NCI-H1694 treated with DMSO at 0.1 percent for 48 hours (cell line): Measurements from ENCODE around the gene MRS2.
"Not testable (repeated sequence)": the region's sequence is repeated elsewhere in the genome, so short reads cannot be mapped to it uniquely, and the experiment has no call there.

Source experiments
- DNase-seq: peaks from one replicate; lab custom pipeline; 2025; lab: John Stamatoyannopoulos, UW

MRS2 gene

GRCh38 chr6:24391208-24391607 lies 11.5 kb upstream of the MRS2 start:
- no peak for DNase-seq

DNA sequence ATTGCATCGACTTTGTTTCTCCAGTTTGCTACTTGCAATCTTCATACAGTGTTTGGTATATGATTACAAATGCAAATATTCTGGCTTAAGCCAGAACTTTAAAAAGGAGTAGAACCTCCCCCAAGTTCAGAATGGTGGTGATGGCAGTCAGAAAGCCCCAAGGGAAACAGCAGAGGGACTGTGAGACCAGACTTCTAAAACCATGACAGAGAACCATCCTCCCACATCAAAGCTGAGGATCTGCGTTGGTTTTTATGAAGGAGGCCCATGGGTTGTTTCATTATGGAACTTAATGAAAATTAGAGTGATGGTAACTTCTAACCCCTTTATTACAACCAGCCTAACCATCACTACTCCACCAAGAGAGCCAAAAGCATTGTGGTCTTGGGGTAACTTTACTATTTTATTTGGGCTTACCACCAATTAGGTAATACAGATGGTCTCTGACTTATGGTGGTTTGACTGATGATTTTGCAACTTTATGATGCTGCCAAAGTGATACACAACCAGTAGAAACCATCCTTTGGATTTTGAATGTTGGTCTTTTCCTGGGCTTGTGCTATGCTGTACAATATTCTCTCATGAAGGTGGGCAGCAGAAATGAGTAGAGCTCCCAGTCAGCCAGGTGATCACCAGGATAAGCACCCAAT lies 10.9 kb upstream of the MRS2 start:
- no peak for DNase-seq

DNA sequence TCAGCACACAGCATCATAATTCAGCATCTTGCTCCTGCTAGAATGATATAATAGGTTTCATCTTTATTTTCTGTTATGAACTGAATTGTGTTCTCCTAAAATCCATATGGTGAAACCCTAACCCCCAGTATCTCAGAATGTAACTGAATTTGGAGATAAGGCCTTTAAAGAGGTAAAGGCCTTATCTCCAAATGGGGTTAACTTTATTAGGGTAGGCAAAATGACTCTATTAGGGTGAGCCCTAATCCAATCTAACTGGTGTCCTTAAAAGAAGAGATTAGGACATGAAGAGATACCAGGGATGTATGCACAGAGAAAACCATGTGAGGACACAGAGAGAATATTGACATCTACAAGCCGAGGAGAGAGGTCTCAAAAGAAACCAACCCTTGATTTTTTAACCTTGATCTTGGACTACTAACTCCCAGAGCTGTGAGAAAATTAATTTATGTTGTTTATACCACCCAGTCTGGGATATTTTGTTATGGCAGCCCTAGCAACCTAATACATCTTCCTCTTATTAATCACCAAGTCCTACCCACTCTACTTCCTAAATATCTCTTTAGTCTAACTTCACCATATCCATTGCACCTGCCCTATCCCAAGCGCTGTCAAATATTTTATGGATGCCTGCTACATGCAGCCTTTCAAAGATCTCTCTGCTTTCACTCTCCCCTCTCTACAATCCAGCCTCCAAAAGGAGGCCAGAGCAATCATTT lies 8.5 kb upstream of the MRS2 start:
- DNase-seq = no peak

GRCh38 chr6:24394780-24395437 lies 7.8 kb upstream of the MRS2 start:
- no peak for DNase-seq

DNA sequence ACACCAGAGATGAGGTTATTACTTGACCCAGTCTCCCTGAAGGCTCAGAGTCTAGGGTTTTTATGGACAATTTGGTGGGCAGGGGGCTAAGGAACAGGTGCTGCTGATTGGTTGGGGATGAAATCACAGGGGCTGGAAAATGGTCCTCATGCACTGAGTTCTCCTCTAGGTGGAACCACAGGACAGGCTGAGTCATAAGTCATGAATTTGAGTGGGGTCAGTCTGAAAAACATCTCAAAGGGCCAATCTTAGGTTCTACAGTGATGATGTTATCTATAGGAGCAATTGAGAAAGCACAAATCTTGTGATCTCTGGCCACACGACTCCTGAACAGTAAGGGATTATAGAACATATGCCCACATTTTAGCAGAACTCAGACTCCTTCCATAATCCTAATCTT lies 5.9 kb upstream of the MRS2 start:
- no peak for DNase-seq

GRCh38 chr6:24397631-24398030 lies 5.1 kb upstream of the MRS2 start:
- no peak for DNase-seq

- not testable (repeated sequence) for DNase-seq
These were observed 2.4 kb upstream of the MRS2 start for GRCh38 chr6:24400045-24401039.

- no peak for DNase-seq
These were observed 1.3 kb upstream of the MRS2 start for GRCh38 chr6:24401458-24401857.

DNA sequence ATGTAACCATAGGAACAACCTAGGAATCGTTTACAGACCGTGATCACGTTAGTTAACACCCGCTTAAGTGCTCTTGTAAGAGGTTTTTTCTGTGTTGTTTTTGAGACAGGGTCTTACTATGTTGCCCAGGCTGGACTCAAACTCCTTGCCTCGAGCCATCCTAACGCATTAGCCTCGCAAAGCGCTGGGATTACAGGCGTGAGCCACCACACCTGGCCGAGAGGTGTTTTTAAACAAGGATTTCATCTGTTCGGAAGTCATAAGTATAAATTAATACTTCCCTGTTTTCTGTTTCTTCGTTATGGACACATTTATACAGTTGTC lies 727 bp downstream of the MRS2 start:
- no peak for DNase-seq

GRCh38 chr6:24405262-24405661 lies 2.5 kb downstream of the MRS2 start:
- DNase-seq = no peak

GRCh38 chr6:24408719-24409410 lies 6.1 kb downstream of the MRS2 start:
- DNase-seq = no peak

- DNase-seq = no peak
These were observed 7.9 kb downstream of the MRS2 start for GRCh38 chr6:24410622-24411021.

DNA sequence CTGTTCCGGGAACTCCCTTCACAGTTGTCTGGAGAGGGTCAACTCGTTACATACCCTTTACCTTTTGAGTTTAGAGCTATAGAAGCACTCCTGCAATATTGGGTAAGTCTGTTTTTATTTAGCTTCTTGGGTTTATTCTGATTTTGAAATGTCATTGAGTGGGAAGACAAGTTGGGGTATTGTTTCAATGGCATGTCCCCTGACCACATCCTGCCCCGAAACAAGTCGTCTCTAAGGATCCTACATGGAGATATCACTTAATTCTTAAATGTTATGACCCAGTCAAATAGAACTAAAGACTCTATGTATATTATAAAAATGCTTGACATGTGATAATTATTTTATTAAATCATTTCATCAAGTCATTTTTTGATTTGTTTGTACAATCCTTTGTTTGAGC lies 9.6 kb downstream of the MRS2 start:
- DNase-seq = no peak

DNA sequence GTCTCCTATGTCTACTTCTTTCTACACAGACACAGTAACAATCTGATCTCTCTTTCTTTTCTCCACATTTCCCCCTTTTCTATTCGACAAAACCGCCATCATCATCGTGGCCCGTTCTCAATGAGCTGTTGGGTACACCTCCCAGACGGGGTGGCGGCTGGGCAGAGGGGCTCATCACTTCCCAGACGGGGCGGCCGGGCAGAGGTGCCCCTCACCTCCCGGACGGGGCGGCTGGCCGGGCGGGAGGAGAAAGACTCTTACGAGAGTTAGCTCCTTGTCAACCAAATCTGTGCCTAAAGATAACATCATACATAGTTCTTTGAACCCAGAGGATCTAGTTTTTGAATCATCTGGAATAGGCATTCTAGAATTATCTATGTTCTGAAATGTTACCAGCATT lies 11.8 kb downstream of the MRS2 start:
- not testable (repeated sequence) for DNase-seq

GRCh38 chr6:24415753-24416152 lies 13.0 kb downstream of the MRS2 start:
- no peak for DNase-seq

GRCh38 chr6:24419526-24419925 lies 16.8 kb downstream of the MRS2 start:
- no peak for DNase-seq

DNA sequence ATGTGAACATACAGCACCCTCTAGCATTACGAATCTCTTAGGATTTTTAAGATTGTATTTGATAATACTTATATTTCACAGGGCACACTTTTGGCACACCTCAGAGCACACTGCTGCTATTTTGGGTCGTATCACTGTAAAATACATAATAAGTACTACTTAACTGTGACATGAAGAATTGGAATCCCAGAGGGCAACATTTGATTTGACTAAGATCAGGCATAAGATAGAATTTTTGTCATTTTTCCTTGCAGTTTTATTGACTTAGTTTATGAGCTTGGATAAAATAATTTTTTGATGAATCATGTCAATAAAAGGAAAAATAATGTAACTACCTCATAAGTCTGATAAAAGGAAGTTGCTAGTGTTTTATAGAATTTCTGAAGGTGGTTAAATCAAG lies 22.4 kb downstream of the MRS2 start:
- no peak for DNase-seq

DNA sequence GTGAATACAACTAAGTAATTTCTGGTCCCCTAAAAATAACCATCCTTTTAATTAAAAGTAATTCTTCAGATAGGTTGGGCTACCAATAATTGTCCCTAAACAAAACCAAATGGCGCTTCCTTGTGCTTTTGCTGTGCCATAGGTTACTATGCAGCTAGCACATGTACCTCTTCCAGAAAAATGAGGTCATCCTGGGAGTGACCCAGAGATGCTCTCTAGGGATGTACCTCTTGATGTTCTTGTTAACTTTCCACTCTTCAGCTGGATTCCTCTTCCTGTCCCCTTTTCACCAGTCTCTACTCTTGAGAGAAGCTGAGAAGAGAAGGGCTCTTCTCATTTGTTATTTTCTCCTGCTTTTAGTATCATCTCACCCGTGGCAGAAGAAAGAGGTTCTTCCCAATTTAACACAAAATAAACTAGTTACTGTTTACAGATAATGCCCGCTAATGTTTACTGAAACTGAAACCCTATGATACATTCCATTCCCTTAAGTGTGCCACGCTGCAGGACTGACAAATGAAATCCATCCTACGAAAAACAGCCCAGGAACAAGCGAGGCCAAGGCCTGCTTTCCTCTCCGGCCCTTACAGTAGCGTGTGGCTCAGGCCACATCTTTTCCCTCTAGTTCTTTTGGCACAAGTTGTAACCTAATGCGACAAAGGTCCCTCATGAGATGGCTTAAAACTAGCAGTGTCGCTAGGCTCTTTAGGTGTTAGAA lies 24.2 kb downstream of the MRS2 start:
- no peak for DNase-seq

DNA sequence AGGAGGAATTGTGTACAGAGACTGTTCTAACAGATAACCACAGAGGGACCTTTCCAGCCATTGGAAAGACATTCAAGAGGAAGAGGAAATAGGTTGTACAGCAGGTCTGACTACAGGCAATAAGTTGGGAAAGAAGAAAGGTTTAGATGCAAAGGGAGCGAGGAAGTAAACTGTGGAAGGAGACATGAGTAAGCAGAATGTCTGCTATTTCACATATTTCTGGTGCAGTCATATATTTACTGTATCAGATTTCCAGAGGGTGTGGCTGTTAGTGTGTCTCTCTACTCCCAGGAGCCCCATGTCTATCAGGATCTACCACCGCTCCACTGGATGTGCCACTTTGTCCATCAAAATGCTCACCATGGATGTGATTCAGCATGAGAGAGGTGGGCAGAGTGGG lies 25.9 kb downstream of the MRS2 start:
- DNase-seq = no peak

DNA sequence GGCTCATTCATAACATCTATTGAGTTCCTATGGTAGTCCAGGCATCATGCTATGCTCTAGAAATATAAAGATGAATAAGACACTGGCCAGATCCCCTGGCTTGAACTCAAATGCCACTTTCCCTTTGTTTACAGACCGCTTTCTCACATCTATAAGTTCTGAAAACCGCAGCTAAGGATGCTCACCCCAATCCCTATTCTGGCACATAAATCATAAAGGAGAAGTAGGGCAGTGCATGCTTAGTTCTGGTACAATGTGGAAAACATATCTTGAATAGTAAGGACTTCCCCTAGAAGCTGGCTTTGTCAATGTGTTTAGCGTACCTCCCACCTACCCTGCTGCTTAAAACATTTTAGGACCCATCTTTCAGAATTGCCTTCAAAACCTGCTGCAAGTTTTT lies 26.4 kb downstream of the MRS2 start:
- no peak for DNase-seq

- no peak for DNase-seq
These were observed 27.4 kb downstream of the MRS2 start for GRCh38 chr6:24430086-24430485.
